Stimulated activated naive CD8-positive, alpha-beta T cell treated with anti-CD3 and anti-CD28 coated beads, Interleukin-15, Interleukin-2, amounts not matched to agents 100 U/mL and 50 U/mL, for 24 hours (primary cell): ENCODE results near the gene FNDC3B.

Experiments used
- ATAC-seq: fragments of 150-1000 bp; cut with Tn5 transposase; one replicate; pipeline ENCODE4 v1.10.0; 2021
- DNase-seq: peaks from one replicate; pipeline ENCODE4 v3.0.0; 2021

FNDC3B gene

GRCh38 chr3:172217877-172218276 lies 178.5 kb downstream of the FNDC3B start:
- ATAC-seq (no peak), DNase-seq (no peak)

- ATAC-seq: no peak
Measured at GRCh38 chr3:172218350-172219323, 179.3 kb downstream of the FNDC3B start.

GRCh38 chr3:172219750-172220149 lies 180.4 kb downstream of the FNDC3B start:
- ATAC-seq: no peak
- DNase-seq: no peak

More at GRCh38 chr3:172218350-172219323, 179.3 kb downstream of the FNDC3B start:
- no peak for DNase-seq

- DNase-seq (no peak), ATAC-seq (no peak)
Measured at GRCh38 chr3:172221547-172221946, 182.2 kb downstream of the FNDC3B start.

GRCh38 chr3:172222478-172223071 lies 183.2 kb downstream of the FNDC3B start:
- DNase-seq: no peak
- ATAC-seq: no peak

GRCh38 chr3:172223870-172224269 lies 184.5 kb downstream of the FNDC3B start:
- ATAC-seq (no peak), DNase-seq (no peak)

- DNase-seq (no peak), ATAC-seq (no peak)
Measured at GRCh38 chr3:172224560-172225214, 185.3 kb downstream of the FNDC3B start.

GRCh38 chr3:172225215-172225707 lies 185.9 kb downstream of the FNDC3B start:
- no peak for ATAC-seq

GRCh38 chr3:172226831-172227230 lies 187.5 kb downstream of the FNDC3B start:
- ATAC-seq (no peak), DNase-seq (no peak)

More at GRCh38 chr3:172225215-172225707, 185.9 kb downstream of the FNDC3B start:
- no peak for DNase-seq

- ATAC-seq (no peak), DNase-seq (no peak)
Measured at GRCh38 chr3:172227340-172228035, 188.1 kb downstream of the FNDC3B start.

- DNase-seq (no peak), ATAC-seq (no peak)
Measured at GRCh38 chr3:172228036-172228415, 188.6 kb downstream of the FNDC3B start.

GRCh38 chr3:172229462-172229861 lies 190.1 kb downstream of the FNDC3B start:
- ATAC-seq (no peak), DNase-seq (no peak)

- DNase-seq (no peak), ATAC-seq (no peak)
Measured at GRCh38 chr3:172231318-172231901, 192.0 kb downstream of the FNDC3B start.

GRCh38 chr3:172232579-172233212 lies 193.3 kb downstream of the FNDC3B start:
- ATAC-seq (no peak), DNase-seq (no peak)

- DNase-seq (no peak), ATAC-seq (no peak)
Measured at GRCh38 chr3:172233474-172234277, 194.3 kb downstream of the FNDC3B start.

GRCh38 chr3:172235698-172236097 lies 196.3 kb downstream of the FNDC3B start:
- no peak for ATAC-seq

GRCh38 chr3:172236771-172237742 lies 197.7 kb downstream of the FNDC3B start:
- ATAC-seq (no peak), DNase-seq (no peak)

More at GRCh38 chr3:172235698-172236097, 196.3 kb downstream of the FNDC3B start:
- no peak for DNase-seq

GRCh38 chr3:172238188-172238587 lies 198.8 kb downstream of the FNDC3B start:
- ATAC-seq: no peak
- no peak for DNase-seq

- ATAC-seq: no peak
- DNase-seq: no peak
Measured at GRCh38 chr3:172239218-172239790, 199.9 kb downstream of the FNDC3B start.
